ENCODE results near the gene SRXN1. TPM values are rescaled to one million over a fixed set of nuclear protein-coding genes. Genes with fewer than 3 reads are reported as not detected.
A peak's percentile ranks its signal among the peaks of the same experiment; 100 is the strongest.

Gene SRXN1
- total RNA-seq, 1 experiment from 2014 or later = 80.8 TPM

DNA sequence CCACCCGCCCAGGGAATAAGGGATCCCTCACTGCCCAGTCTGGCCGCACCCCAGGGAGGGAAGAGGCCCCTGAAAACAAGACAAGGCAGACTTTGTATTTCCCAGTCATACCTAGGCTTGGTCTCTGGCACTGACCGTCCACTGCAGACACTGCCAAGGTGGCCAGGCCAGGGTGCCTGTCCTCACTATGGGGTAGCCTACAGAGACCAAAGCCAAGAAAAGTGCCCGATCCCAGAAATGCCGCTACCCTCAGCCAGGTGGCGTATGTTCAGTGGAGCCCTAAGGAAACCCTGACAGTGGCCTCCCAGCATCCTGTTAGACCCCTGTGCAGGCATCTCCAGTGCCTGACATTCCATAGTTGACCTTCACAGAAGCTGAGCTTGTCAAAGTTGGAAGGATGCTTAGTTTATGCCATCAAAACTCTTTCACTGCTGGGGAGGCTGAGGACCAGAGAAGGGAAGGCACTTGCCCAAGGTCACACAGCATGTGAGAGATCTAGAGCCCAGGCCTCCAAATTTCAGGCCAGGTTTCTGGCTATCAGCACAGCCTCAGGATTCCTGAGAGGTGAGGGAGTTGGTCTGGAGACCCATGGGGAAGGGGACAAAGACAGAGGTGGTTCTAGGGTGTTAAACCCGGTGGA is 20.1 kb upstream of the SRXN1 start:
- intact Hi-C loops (cut with micrococcal nuclease) = loop anchor here (2.0 kb wide), 1 partner anchor 56 kb away; no protein-coding TSS in a partner anchor
- H3K9ac ChIP-seq (ENCODE audit: low read length) = no peak overlapping the region
- H3K27ac ChIP-seq (ENCODE audit: low read depth, low read length) = no peak overlapping the region
- no peaks in the 10 kb centered on the region for H3K79me2 ChIP-seq (ENCODE audit: insufficient read depth, low read length)
- H3K4me2 ChIP-seq (ENCODE audit: low read length) = no peak overlapping the region
- no peak for DNase-seq (ENCODE audit: low read depth, low spot score)
- no peak overlapping the region for H3K4me3 ChIP-seq (replicated peaks in 1 of 2; ENCODE audit: low read depth in 1 of 2, low read length in 2 of 2)
- peaks cover 9 to 10% of the 10 kb centered on the region in 2 experiments; a peak in 3 of 4 replicates for H3K4me1 ChIP-seq (ENCODE audit: control insufficient read depth in 1 of 2, insufficient read depth in 2 of 2, low read length in 2 of 2)
- peaks cover 31% of the 10 kb centered on the region for H3K27me3 ChIP-seq (ENCODE audit: insufficient read depth, low read length)
- ATAC-seq = peak; percentile 73
- no peaks in the 10 kb centered on the region for H3K36me3 ChIP-seq (ENCODE audit: control insufficient read depth in 1 of 2, insufficient read depth in 2 of 2, low read length in 2 of 2)
- RAD21 ChIA-PET (ENCODE audit: low non-redundant PET in 1 of 2, low total read pairs in 2 of 2, uncharacterized antibody in 2 of 2, unreplicated experiment in 2 of 2) = interaction anchor here in 1 of 2 experiments (0.9 kb wide), 1 partner anchor 66 kb away, joined by 3 read pairs; no protein-coding TSS in a partner anchor
- H3K9me2 ChIP-seq (ENCODE audit: insufficient read depth) = no peaks in the 10 kb centered on the region
- TF ChIP-seq TCF7L2 (IDR thresholded peaks at IDR 0.05; ENCODE audit: borderline replicate concordance, extremely low read depth, insufficient read depth, insufficient read length) (no peak), CEBPB (IDR thresholded peaks at IDR 0.05; ENCODE audit: low read depth) (no peak), POLR2AphosphoS5 (IDR thresholded peaks at IDR 0.05; ENCODE audit: low read depth, low read length) (no peak), EZH2 (IDR thresholded peaks at IDR 0.05) (no peak), SRF (IDR thresholded peaks at IDR 0.05; ENCODE audit: low read depth) (no peak), YY1 (IDR thresholded peaks at IDR 0.05; ENCODE audit: extremely low read depth, insufficient replicate concordance, low read depth, low read length) (no peak), SP1 (IDR thresholded peaks at IDR 0.05; ENCODE audit: low read depth) (no peak), EZH2phosphoT487 (IDR thresholded peaks at IDR 0.05; ENCODE audit: borderline replicate concordance) (no peak), CBX3 (IDR thresholded peaks at IDR 0.05; ENCODE audit: low read depth) (no peak), RAD21 (IDR thresholded peaks at IDR 0.05; ENCODE audit: low read depth) (0 out of 2 replicates have a peak, but pooled peaks have one; percentile 31), FOSL1 (IDR thresholded peaks at IDR 0.05; ENCODE audit: low read depth) (no peak), ZNF274 (IDR thresholded peaks at IDR 0.05; ENCODE audit: low read depth, low read length) (no peak), SIN3A (IDR thresholded peaks at IDR 0.05; ENCODE audit: low read depth) (no peak), POLR2A (IDR thresholded peaks at IDR 0.05; ENCODE audit: borderline replicate concordance, extremely low read depth, insufficient read depth, insufficient read length) (no peak)
- TF ChIP-seq, protein P1, sequence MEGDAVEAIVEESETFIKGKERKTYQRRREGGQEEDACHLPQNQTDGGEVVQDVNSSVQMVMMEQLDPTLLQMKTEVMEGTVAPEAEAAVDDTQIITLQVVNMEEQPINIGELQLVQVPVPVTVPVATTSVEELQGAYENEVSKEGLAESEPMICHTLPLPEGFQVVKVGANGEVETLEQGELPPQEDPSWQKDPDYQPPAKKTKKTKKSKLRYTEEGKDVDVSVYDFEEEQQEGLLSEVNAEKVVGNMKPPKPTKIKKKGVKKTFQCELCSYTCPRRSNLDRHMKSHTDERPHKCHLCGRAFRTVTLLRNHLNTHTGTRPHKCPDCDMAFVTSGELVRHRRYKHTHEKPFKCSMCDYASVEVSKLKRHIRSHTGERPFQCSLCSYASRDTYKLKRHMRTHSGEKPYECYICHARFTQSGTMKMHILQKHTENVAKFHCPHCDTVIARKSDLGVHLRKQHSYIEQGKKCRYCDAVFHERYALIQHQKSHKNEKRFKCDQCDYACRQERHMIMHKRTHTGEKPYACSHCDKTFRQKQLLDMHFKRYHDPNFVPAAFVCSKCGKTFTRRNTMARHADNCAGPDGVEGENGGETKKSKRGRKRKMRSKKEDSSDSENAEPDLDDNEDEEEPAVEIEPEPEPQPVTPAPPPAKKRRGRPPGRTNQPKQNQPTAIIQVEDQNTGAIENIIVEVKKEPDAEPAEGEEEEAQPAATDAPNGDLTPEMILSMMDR (IDR thresholded peaks at IDR 0.05 in 2 of 3, conservative IDR thresholded peaks at IDR 0.05 in 1 of 3; ENCODE audit: borderline replicate concordance in 1 of 3, insufficient read depth in 1 of 3, low read depth in 2 of 3, low read length in 2 of 3) = peak; percentile 36 to 70 (median 64); a peak in 5 of 6 replicates
- TF ChIP-seq, protein P2, sequence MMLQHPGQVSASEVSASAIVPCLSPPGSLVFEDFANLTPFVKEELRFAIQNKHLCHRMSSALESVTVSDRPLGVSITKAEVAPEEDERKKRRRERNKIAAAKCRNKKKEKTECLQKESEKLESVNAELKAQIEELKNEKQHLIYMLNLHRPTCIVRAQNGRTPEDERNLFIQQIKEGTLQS (IDR thresholded peaks at IDR 0.05) = no peak
- BruUV-seq (replicated peaks) = no TSS peak
- H2AFZ ChIP-seq (ENCODE audit: low read depth, low read length, poor library complexity, severe bottlenecking) = no peak overlapping the region
- no peaks in the 10 kb centered on the region for H4K20me1 ChIP-seq (ENCODE audit: insufficient read depth)
- no peaks in the 10 kb centered on the region for H3K9me3 ChIP-seq (ENCODE audit: control insufficient read depth in 1 of 2, insufficient read depth in 1 of 2, low read depth in 1 of 2, low read length in 2 of 2)
- CTCF ChIA-PET = no interaction called here
- POLR2A ChIA-PET = no interaction called here
